ENCODE data around the gene KDM4C. TPM values are rescaled to one million over a fixed set of nuclear protein-coding genes. Genes with fewer than 3 reads are reported as not detected.

KDM4C gene
- total and polyA plus RNA-seq, 2 of the 4 experiments (the other 2 are of a cell fraction): 11.8 to 23.8 TPM

GRCh38 chr9:7037176-7037575 lies 279.4 kb downstream of the KDM4C start:
- H2AK5ac ChIP-seq (ENCODE audit: low read depth, low read length): no peak overlapping the region
- H2BK15ac ChIP-seq (ENCODE audit: low read depth, low read length): no peak overlapping the region
- H3K4me3 ChIP-seq (ENCODE audit: insufficient read depth, low read depth, low read length): no peak overlapping the region
- no peak overlapping the region for H2AFZ ChIP-seq (replicated peaks; ENCODE audit: low read length, poor library complexity)
- H2BK5ac ChIP-seq (ENCODE audit: low read depth, low read length, poor library complexity, severe bottlenecking): no peak overlapping the region
- H3K14ac ChIP-seq (replicated peaks; ENCODE audit: low read depth, low read length): no peak overlapping the region
- no peak overlapping the region for H4K8ac ChIP-seq (ENCODE audit: low read depth in 2 of 2, low read length in 2 of 2)
- H4K91ac ChIP-seq (ENCODE audit: insufficient read depth, low read depth, low read length): no peak overlapping the region
- no TSS peak for BruUV-seq (replicated peaks)
- no peak overlapping the region for H3K23ac ChIP-seq (ENCODE audit: low read depth, low read length)
- intact Hi-C loops (cut with micrococcal nuclease) (no loop called here), dilution Hi-C loops (cut with HindIII; ENCODE audit: low sequenced_read_pairs, unreplicated experiment) (no loop called here), in situ Hi-C loops (cut with MboI; ENCODE audit: low sequenced_read_pairs) (no loop called here)
- H3K4ac ChIP-seq (ENCODE audit: low read depth, low read length): no peak overlapping the region
- no peak overlapping the region for H2AK9ac ChIP-seq (replicated peaks; ENCODE audit: low read depth, low read length, poor library complexity)
- H4K5ac ChIP-seq (ENCODE audit: low read depth, low read length): no peak overlapping the region
- no peaks in the 10 kb centered on the region for H3K4me1 ChIP-seq (ENCODE audit: control insufficient read depth, insufficient read depth, low read length)
- POLR2A ChIA-PET (ENCODE audit: unreplicated experiment): no interaction called here
- no peak overlapping the region for H3K56ac ChIP-seq (ENCODE audit: extremely low read depth, insufficient read depth, low read length)
- no peaks in the 10 kb centered on the region for H4K20me1 ChIP-seq (ENCODE audit: insufficient read depth, low read length)
- no peaks in the 10 kb centered on the region for H3K27me3 ChIP-seq (ENCODE audit: control insufficient read depth, insufficient read depth, low read length)
- no peak for DNase-seq
- H3K4me2 ChIP-seq (ENCODE audit: low read depth, low read length): no peak overlapping the region
- H2BK20ac ChIP-seq (ENCODE audit: low read depth, low read length): no peak overlapping the region
- 0 out of 2 replicates have a peak, but pooled peaks have one; percentile 16 for TF ChIP-seq MAFK (IDR thresholded peaks at IDR 0.05; ENCODE audit: low read depth, low read length)
- no peak for TF ChIP-seq CEBPB (IDR thresholded peaks at IDR 0.05; ENCODE audit: low read depth, low read length)
- CTCF ChIA-PET: interaction anchor here (1.9 kb wide), 1 partner anchor 15 kb away, joined by 7 read pairs; no protein-coding TSS in a partner anchor
- H3K79me1 ChIP-seq (ENCODE audit: low read depth in 1 of 2, low read length in 2 of 2): no peaks in the 10 kb centered on the region
- no peak overlapping the region for H3K9ac ChIP-seq (ENCODE audit: low read depth, low read length)
- ATAC-seq (ENCODE audit: low read depth): no peak
- no peak overlapping the region for H3K27ac ChIP-seq (ENCODE audit: insufficient read depth, low read length)
- WGBS, 2 experiments (ENCODE audit: extremely low coverage in 2 of 2, insufficient read length in 1 of 2): no CpG with 5 or more reads among the region's 3 CpGs
- H3K18ac ChIP-seq (ENCODE audit: low read depth, low read length): no peak overlapping the region
- no peaks in the 10 kb centered on the region for H3K9me3 ChIP-seq (ENCODE audit: control insufficient read depth, insufficient read depth, low read length)
- H3K36me3 ChIP-seq (ENCODE audit: control insufficient read depth, insufficient read depth, low read length): no peaks in the 10 kb centered on the region
- no peak overlapping the region for H2BK120ac ChIP-seq (ENCODE audit: low read depth, low read length)
- no peaks in the 10 kb centered on the region for H3K9me1 ChIP-seq (ENCODE audit: insufficient read depth, low read length)
